NB4 (cell line): ENCODE results near the gene ZNF687.

Experiments used
- CTCF ChIP-seq: IDR thresholded peaks from one replicate; pipeline ENCODE4 v1.5.1; 2012; ENCODE audit warnings: low read depth, low read length
- MAX ChIP-seq: IDR thresholded peaks from 2 replicates; pipeline ENCODE4 v1.6.1; 2011; ENCODE audit warnings: low read depth, low read length

GRCh38 chr1:151251656-151252470 is 30.2 kb upstream of the ZNF687 start:
- TF ChIP-seq CTCF = peak; percentile 84
- no peak for TF ChIP-seq MAX
